Measurements from ENCODE around the gene MSL1. TPM values are rescaled to one million over a fixed set of nuclear protein-coding genes. Genes with fewer than 3 reads are reported as not detected.

The MSL1 gene
- total and polyA plus RNA-seq, 2 of the 13 experiments (the other 11 are each of a cell fraction or from before 2014, with no cell fraction given), result 63.8 to 88.5 TPM

DNA sequence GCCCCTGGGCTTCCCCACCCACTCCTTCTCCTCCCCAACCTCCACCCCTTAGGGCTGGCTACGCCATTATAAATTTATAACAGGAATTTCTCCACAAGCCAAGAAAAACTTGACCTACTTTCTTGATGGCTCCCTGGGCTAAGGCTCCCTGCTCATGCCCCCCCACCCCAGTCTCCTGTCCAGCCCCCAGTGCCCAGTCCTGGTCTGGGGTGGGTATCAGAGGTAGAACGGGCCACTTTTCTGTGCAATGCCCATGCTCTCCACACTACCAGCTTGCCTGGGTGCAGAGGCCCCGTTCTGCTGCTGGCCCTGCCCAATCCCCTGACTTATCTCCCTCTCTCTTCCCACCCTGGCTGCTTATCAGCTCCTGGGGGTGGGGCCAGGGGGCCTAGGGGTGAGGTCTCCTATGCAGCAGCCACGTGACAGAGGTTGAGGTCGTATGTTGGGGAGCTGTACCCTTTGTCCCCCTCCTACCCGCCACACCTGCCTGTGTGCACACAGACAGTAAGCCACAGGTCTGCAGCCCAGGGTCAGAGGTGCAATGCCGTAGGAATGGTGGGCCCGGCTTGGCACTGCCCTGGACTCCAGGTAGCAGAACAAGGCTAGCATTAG lies 48.9 kb upstream of the MSL1 start (continued):
- TF ChIP-seq, protein P1, sequence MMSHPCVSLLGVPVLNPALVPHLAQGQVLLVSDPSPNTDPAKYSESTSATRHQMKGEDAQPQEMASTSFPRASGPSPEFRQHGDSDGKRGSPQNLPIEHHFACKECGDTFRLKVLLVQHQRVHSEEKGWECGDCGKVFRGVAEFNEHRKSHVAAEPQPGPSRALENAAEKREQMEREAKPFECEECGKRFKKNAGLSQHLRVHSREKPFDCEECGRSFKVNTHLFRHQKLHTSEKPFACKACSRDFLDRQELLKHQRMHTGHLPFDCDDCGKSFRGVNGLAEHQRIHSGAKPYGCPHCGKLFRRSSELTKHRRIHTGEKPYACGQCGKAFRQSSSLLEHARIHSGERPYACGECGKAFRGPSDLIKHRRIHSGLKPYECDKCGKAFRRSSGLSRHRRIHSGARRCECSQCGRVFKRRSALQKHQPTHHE (CRISPR knock-in tag; IDR thresholded peaks at IDR 0.05; ENCODE audit: borderline replicate concordance), result no peak
- TF ChIP-seq ZBTB3 (CRISPR knock-in tag; IDR thresholded peaks at IDR 0.05; ENCODE audit: borderline replicate concordance, low read depth), result no peak
- TF ChIP-seq ZIK1 (CRISPR knock-in tag; IDR thresholded peaks at IDR 0.05; ENCODE audit: borderline replicate concordance, low read depth), result no peak
- TF ChIP-seq SUZ12 (IDR thresholded peaks at IDR 0.05; ENCODE audit: low read depth, low read length), result no peak
- no peak for TF ChIP-seq ZSCAN25 (CRISPR knock-in tag; IDR thresholded peaks at IDR 0.05)
- TF ChIP-seq ZNF563 (CRISPR knock-in tag; IDR thresholded peaks at IDR 0.05), result no peak
- no peak for TF ChIP-seq ZNF282 (IDR thresholded peaks at IDR 0.05; ENCODE audit: partially characterized antibody)
- TF ChIP-seq, protein P2, sequence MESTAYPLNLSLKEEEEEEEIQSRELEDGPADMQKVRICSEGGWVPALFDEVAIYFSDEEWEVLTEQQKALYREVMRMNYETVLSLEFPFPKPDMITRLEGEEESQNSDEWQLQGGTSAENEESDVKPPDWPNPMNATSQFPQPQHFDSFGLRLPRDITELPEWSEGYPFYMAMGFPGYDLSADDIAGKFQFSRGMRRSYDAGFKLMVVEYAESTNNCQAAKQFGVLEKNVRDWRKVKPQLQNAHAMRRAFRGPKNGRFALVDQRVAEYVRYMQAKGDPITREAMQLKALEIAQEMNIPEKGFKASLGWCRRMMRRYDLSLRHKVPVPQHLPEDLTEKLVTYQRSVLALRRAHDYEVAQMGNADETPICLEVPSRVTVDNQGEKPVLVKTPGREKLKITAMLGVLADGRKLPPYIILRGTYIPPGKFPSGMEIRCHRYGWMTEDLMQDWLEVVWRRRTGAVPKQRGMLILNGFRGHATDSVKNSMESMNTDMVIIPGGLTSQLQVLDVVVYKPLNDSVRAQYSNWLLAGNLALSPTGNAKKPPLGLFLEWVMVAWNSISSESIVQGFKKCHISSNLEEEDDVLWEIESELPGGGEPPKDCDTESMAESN (CRISPR knock-in tag; conservative IDR thresholded peaks at IDR 0.05), result 0 out of 2 replicates have a peak, but pooled peaks have one; percentile 27
- TF ChIP-seq AGO1 (IDR thresholded peaks at IDR 0.05; ENCODE audit: low read depth, low read length, poor library complexity, severe bottlenecking), result no peak
- TF ChIP-seq ZFYVE20 (CRISPR knock-in tag; IDR thresholded peaks at IDR 0.05; ENCODE audit: borderline replicate concordance, low read depth), result no peak
- TF ChIP-seq GATAD2A (CRISPR knock-in tag; IDR thresholded peaks at IDR 0.05), result peak; percentile 24; the same call in 1 of the 2 replicates
- no peak for TF ChIP-seq TBX2 (CRISPR knock-in tag; IDR thresholded peaks at IDR 0.05; ENCODE audit: borderline replicate concordance)
- TF ChIP-seq PHF8 (CRISPR knock-in tag; IDR thresholded peaks at IDR 0.05), result no peak
- TF ChIP-seq TMF1 (CRISPR knock-in tag; IDR thresholded peaks at IDR 0.05; ENCODE audit: low read depth), result no peak
- TF ChIP-seq REL (CRISPR knock-in tag; conservative IDR thresholded peaks at IDR 0.05), result no peak
- TF ChIP-seq, protein P3, sequence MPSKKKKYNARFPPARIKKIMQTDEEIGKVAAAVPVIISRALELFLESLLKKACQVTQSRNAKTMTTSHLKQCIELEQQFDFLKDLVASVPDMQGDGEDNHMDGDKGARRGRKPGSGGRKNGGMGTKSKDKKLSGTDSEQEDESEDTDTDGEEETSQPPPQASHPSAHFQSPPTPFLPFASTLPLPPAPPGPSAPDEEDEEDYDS (CRISPR knock-in tag; IDR thresholded peaks at IDR 0.05), result 0 out of 2 replicates have a peak, but pooled peaks have one; percentile 38
- TF ChIP-seq RXRA (CRISPR knock-in tag; IDR thresholded peaks at IDR 0.05), result peak; percentile 32; the same call in 1 of the 2 replicates
- TF ChIP-seq ZFP1 (CRISPR knock-in tag; IDR thresholded peaks at IDR 0.05), result no peak
- TF ChIP-seq TGIF2 (CRISPR knock-in tag; IDR thresholded peaks at IDR 0.05), result no peak
- TF ChIP-seq SNAI1 (CRISPR knock-in tag; IDR thresholded peaks at IDR 0.05; ENCODE audit: borderline replicate concordance), result no peak
- no peak for TF ChIP-seq RARG (CRISPR knock-in tag; IDR thresholded peaks at IDR 0.05; ENCODE audit: low read depth)
- no peak for TF ChIP-seq ZBTB20 (CRISPR knock-in tag; IDR thresholded peaks at IDR 0.05; ENCODE audit: borderline replicate concordance, low read depth)
- TF ChIP-seq SRSF4 (IDR thresholded peaks at IDR 0.05; ENCODE audit: low read depth, low read length, poor library complexity, severe bottlenecking), result no peak
- TF ChIP-seq NCOA2 (CRISPR knock-in tag; IDR thresholded peaks at IDR 0.05), result 0 out of 2 replicates have a peak, but pooled peaks have one; percentile 17
- no peak for TF ChIP-seq CCDC6 (CRISPR knock-in tag; IDR thresholded peaks at IDR 0.05)
- TF ChIP-seq HES4 (CRISPR knock-in tag; IDR thresholded peaks at IDR 0.05; ENCODE audit: borderline replicate concordance), result no peak; the same call in 1 of the 2 replicates
- TF ChIP-seq NRL (CRISPR knock-in tag; IDR thresholded peaks at IDR 0.05; ENCODE audit: borderline replicate concordance), result peak; percentile 50; the same call in 1 of the 2 replicates
